Mesenchymal stem cell (in vitro differentiated cells and primary cell): ENCODE results near the gene CCDC116.

Experiments
- DNase-seq: peaks from one replicate; pipeline ENCODE4 v3.0.0-alpha.2; 2013
- H2AFZ ChIP-seq: one replicate; pipeline ENCODE4 v1.6.1; 2013; ENCODE audit warnings: low read depth, mild to moderate bottlenecking, control low read depth, inconsistent platforms, low read length, moderate library complexity
- H2AK5ac ChIP-seq: 2 replicates; pipeline ENCODE4 v1.6.1; 2013; ENCODE audit warnings: low read length, moderate library complexity, mild to moderate bottlenecking, inconsistent platforms; ENCODE audit not compliant: severe bottlenecking
- H2BK120ac ChIP-seq: one replicate; pipeline ENCODE4 v1.6.1; 2013; ENCODE audit warnings: low read depth, mild to moderate bottlenecking, inconsistent platforms, low read length, moderate library complexity
- H2BK12ac ChIP-seq, 2 experiments: one replicate each; pipeline ENCODE4 v1.6.1; 2013; ENCODE audit warnings: inconsistent platforms in 2 of 2, low read length in 2 of 2, mild to moderate bottlenecking in 2 of 2, moderate library complexity in 2 of 2, control low read depth in 1 of 2
- H2BK15ac ChIP-seq: one replicate; pipeline ENCODE4 v1.6.1; 2013; ENCODE audit warnings: mild to moderate bottlenecking, low read depth, inconsistent platforms; ENCODE audit not compliant: poor library complexity, severe bottlenecking
- H2BK5ac ChIP-seq: 2 replicates; pipeline ENCODE4 v1.6.1; 2013; ENCODE audit warnings: low read depth, mild to moderate bottlenecking, low read length, control low read depth, inconsistent platforms; ENCODE audit not compliant: poor library complexity, severe bottlenecking
- H3K14ac ChIP-seq, 2 experiments: one replicate each; pipeline ENCODE4 v1.6.1; 2013; ENCODE audit warnings: inconsistent platforms in 2 of 2, low read length in 2 of 2, control low read depth in 1 of 2, mild to moderate bottlenecking in 1 of 2, moderate library complexity in 1 of 2
- H3K18ac ChIP-seq, 2 experiments: one replicate each; pipeline ENCODE4 v1.6.1; 2013; ENCODE audit warnings: inconsistent platforms in 2 of 2, low read length in 2 of 2, control low read depth in 1 of 2, low read depth in 1 of 2, mild to moderate bottlenecking in 1 of 2
- H3K23ac ChIP-seq, 2 experiments: one replicate each; pipeline ENCODE4 v1.6.1; 2013; ENCODE audit warnings: inconsistent platforms in 2 of 2, low read length in 2 of 2, mild to moderate bottlenecking in 2 of 2, moderate library complexity in 2 of 2, control low read depth in 1 of 2
- H3K27ac ChIP-seq: 2 replicates; pipeline ENCODE4 v1.5.1; 2013; ENCODE audit warnings: mild to moderate bottlenecking, moderate library complexity, low read length, control low read depth, inconsistent platforms; ENCODE audit not compliant: poor library complexity, severe bottlenecking
- H3K27me3 ChIP-seq, 2 experiments: 2 replicates each; pipeline versions ENCODE4 v1.6.1 to v1.7.0; 2013; ENCODE audit warnings: low read length in 2 of 2, mild to moderate bottlenecking in 2 of 2, moderate library complexity in 2 of 2, control low read depth in 1 of 2, inconsistent platforms in 1 of 2; ENCODE audit not compliant: control insufficient read depth in 1 of 2, insufficient read depth in 1 of 2
- H3K36me3 ChIP-seq, 2 experiments: 2 replicates each; pipeline versions ENCODE4 v1.6.1 to v1.7.0; 2013; ENCODE audit warnings: low read length in 2 of 2, control low read depth in 1 of 2, inconsistent platforms in 1 of 2, low read depth in 1 of 2, mild to moderate bottlenecking in 1 of 2; ENCODE audit not compliant: insufficient read depth in 2 of 2, control insufficient read depth in 1 of 2
- H3K4ac ChIP-seq, 2 experiments: one replicate each; pipeline ENCODE4 v1.6.1; 2013; ENCODE audit warnings: inconsistent platforms in 2 of 2, low read length in 2 of 2, mild to moderate bottlenecking in 2 of 2, moderate library complexity in 2 of 2, control low read depth in 1 of 2, low read depth in 1 of 2
- H3K4me1 ChIP-seq: 2 replicates; pipeline ENCODE4 v1.6.1; 2013; ENCODE audit warnings: low read depth, low read length, control low read depth; ENCODE audit not compliant: control insufficient read depth, insufficient read depth
- H3K4me2 ChIP-seq: 2 replicates; pipeline ENCODE4 v1.6.1; 2013; ENCODE audit warnings: low read length, mild to moderate bottlenecking, inconsistent platforms; ENCODE audit not compliant: poor library complexity, severe bottlenecking
- H3K4me3 ChIP-seq, 2 experiments: 2 replicates each; pipeline versions ENCODE4 v1.5.1 to v1.7.0; 2013; ENCODE audit warnings: low read length in 2 of 2, mild to moderate bottlenecking in 2 of 2, control low read depth in 1 of 2, low read depth in 1 of 2; ENCODE audit not compliant: insufficient read depth in 1 of 2
- H3K79me1 ChIP-seq: replicated peaks from 2 replicates; pipeline ENCODE4 v1.6.1; 2013; ENCODE audit warnings: mild to moderate bottlenecking, control low read depth, low read length, inconsistent platforms; ENCODE audit not compliant: poor library complexity, severe bottlenecking
- H3K9ac ChIP-seq: 2 replicates; pipeline ENCODE4 v1.7.0; 2013; ENCODE audit warnings: mild to moderate bottlenecking, low read length, moderate library complexity
- H3K9me3 ChIP-seq: 2 replicates; pipeline ENCODE4 v1.7.0; 2013; ENCODE audit warnings: mild to moderate bottlenecking, low read length; ENCODE audit not compliant: control insufficient read depth
- H4K8ac ChIP-seq: one replicate; pipeline ENCODE4 v1.6.1; 2013; ENCODE audit warnings: inconsistent platforms, mild to moderate bottlenecking, low read length, moderate library complexity
- H4K91ac ChIP-seq: one replicate; pipeline ENCODE4 v1.6.1; 2013; ENCODE audit warnings: mild to moderate bottlenecking, low read length, inconsistent platforms
- WGBS: methylation state at CpG from one replicate; pipeline ENCODE4 v1.1.7; 2013; ENCODE audit warnings: mixed read lengths; 5-methylcytosine and 5-hydroxymethylcytosine counted together

The CCDC116 gene

DNA sequence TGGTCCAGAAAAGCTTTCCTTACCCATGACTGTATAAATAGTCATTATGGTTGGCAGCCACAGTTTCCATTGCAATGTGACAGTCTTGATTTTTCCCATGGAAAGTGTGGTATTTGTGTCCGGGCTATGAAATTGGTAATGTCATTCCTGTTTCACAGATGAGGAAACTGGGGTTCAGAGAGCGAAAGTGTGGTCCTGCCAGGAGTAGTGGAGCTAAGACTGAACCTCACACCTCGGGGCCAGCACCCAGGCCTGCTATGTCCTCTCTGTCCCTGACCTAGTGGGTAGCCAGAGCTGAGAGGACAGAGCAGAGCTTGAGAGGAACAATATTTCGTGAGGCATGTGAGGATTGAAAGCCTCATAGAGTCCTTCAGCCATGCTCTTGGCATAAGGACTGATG is 1.5 kb upstream of the CCDC116 start:
- Histone ChIP-seq H3K27me3 (peaks cover 0 to 3% of the 10 kb centered on the region in 2 experiments), H2BK120ac (no peak overlapping the region), H3K36me3 (peaks cover 0 to 28% of the 10 kb centered on the region in 2 experiments), H4K8ac (no peak overlapping the region), H3K4me3 (no peak overlapping the region), H3K9ac (no peak overlapping the region), H4K91ac (no peak overlapping the region), H3K18ac (no peak overlapping the region), H3K79me1 (peaks cover 18% of the 10 kb centered on the region), H3K23ac (no peak overlapping the region), H3K9me3 (no peaks in the 10 kb centered on the region), H3K14ac (no peak overlapping the region), H3K4ac (no peak overlapping the region), H2AFZ (no peak overlapping the region), H3K27ac (no peak overlapping the region), H2BK15ac (no peak overlapping the region), H2BK5ac (no peak overlapping the region), H2AK5ac (no peak overlapping the region), H3K4me2 (no peak overlapping the region), H3K4me1 (peaks cover 19% of the 10 kb centered on the region), H2BK12ac (no peak overlapping the region)
- WGBS: 86% methylated on average over 4 of the region's 4 CpGs
- no peak for DNase-seq

DNA sequence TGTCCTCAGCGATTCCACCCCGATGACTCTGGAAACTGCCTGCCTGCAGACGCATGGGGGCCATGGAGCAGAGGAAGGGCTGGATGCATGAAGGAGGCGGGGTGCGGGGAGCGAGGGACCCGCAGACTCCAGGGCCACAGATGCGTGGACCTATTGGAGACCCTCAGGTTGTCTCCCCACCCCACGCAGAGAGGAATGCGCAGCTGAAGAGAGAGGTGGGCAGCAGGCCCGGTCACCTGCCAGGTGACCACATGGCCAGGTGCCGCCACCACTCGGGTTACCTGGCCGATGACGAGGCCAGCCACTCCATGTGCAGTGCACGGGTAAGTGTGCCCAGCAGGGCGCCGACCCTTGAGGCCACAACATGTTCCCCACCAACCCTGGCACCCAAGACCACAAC is 371 bp downstream of the CCDC116 start:
- Histone ChIP-seq H3K27ac (no peak overlapping the region), H3K18ac (no peak overlapping the region), H3K4me1 (peaks cover 12% of the 10 kb centered on the region), H2BK5ac (no peak overlapping the region), H3K9me3 (no peaks in the 10 kb centered on the region), H3K4ac (no peak overlapping the region), H4K91ac (no peak overlapping the region), H3K36me3 (peaks cover 0 to 11% of the 10 kb centered on the region in 2 experiments), H3K14ac (no peak overlapping the region), H3K27me3 (peaks cover 0 to 4% of the 10 kb centered on the region in 2 experiments), H3K4me2 (no peak overlapping the region), H4K8ac (no peak overlapping the region), H3K9ac (no peak overlapping the region), H2AK5ac (no peak overlapping the region), H3K4me3 (no peak overlapping the region), H2BK15ac (no peak overlapping the region), H2BK120ac (no peak overlapping the region), H3K23ac (no peak overlapping the region), H3K79me1 (peaks cover 10% of the 10 kb centered on the region), H2BK12ac (no peak overlapping the region), H2AFZ (no peak overlapping the region)
- DNase-seq: no peak
- WGBS: 96% methylated on average over 18 of the region's 18 CpGs

DNA sequence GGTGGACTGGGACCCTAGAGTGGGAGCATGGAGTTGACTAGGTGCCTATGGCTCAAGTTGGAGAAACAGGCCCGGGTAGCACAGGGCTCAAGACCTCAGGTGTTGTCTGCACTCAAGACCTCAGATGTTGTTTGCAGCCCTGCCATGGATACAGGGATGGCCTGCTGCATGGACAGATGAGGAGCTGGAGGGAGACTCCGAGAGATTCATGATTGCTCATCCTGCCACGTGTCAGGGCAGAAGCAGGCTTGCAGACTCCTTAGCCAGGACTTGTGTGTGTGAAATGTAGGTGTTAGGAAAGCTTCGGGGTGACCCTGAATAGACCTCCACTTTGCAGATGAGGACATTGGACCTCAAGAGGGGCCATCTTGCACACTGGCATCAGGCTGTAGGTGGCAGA is 921 bp downstream of the CCDC116 start:
- Histone ChIP-seq H2BK5ac (no peak overlapping the region), H3K9ac (no peak overlapping the region), H3K36me3 (peaks cover 0 to 5% of the 10 kb centered on the region in 2 experiments), H2BK15ac (no peak overlapping the region), H3K18ac (no peak overlapping the region), H3K27ac (no peak overlapping the region), H3K4ac (no peak overlapping the region), H3K4me2 (no peak overlapping the region), H3K4me3 (no peak overlapping the region), H3K27me3 (peaks cover 0 to 4% of the 10 kb centered on the region in 2 experiments), H2BK12ac (no peak overlapping the region), H3K4me1 (peaks cover 7% of the 10 kb centered on the region), H3K9me3 (no peaks in the 10 kb centered on the region), H2BK120ac (no peak overlapping the region), H4K8ac (no peak overlapping the region), H2AK5ac (no peak overlapping the region), H4K91ac (no peak overlapping the region), H3K14ac (no peak overlapping the region), H3K23ac (no peak overlapping the region), H2AFZ (no peak overlapping the region), H3K79me1 (peaks cover 5% of the 10 kb centered on the region)
- no peak for DNase-seq
- WGBS: 97% methylated on average over 3 of the region's 4 CpGs

DNA sequence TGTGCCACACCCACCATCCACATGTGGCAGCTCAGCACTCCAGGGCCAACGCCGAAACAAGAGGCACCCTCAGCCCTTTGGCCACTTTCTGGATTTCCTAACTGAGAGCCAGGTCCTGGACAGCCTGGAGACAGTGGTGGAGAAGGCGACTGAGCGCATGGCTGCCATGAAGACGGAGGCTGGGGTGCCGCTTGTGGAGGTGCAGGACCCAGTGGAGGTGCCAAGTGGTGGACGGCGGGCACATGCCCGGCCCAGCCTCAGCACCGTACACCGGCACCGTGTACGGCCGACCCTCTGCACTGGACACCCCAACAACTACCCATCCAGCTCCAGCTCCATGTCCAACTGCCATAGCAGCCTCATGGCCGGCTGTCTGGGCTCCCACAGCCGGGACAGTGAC is 1.5 kb downstream of the CCDC116 start:
- no peak overlapping the region for H2BK5ac ChIP-seq
- H3K79me1 ChIP-seq: peaks cover under 1% of the 10 kb centered on the region
- no peak overlapping the region for H4K8ac ChIP-seq
- H2AFZ ChIP-seq: no peak overlapping the region
- no peak overlapping the region for H3K9ac ChIP-seq
- H3K27me3 ChIP-seq: peaks cover 0 to 4% of the 10 kb centered on the region in 2 experiments
- H2BK12ac ChIP-seq: no peak overlapping the region
- no peak overlapping the region for H3K4me2 ChIP-seq
- H3K14ac ChIP-seq: no peak overlapping the region
- H3K18ac ChIP-seq: no peak overlapping the region
- WGBS: 91% methylated on average over 11 of the region's 16 CpGs
- no peak overlapping the region for H2AK5ac ChIP-seq
- no peak overlapping the region for H2BK120ac ChIP-seq
- no peak overlapping the region for H4K91ac ChIP-seq
- peaks cover 1% of the 10 kb centered on the region for H3K4me1 ChIP-seq
- H3K23ac ChIP-seq: no peak overlapping the region
- H2BK15ac ChIP-seq: no peak overlapping the region
- H3K27ac ChIP-seq: no peak overlapping the region
- DNase-seq: no peak
- no peak overlapping the region for H3K4me3 ChIP-seq
- H3K36me3 ChIP-seq: no peaks in the 10 kb centered on the region
- no peak overlapping the region for H3K4ac ChIP-seq
- no peaks in the 10 kb centered on the region for H3K9me3 ChIP-seq
